Measurements from ENCODE around the gene PTPN11.

- TF ChIP-seq POLR2A (IDR thresholded peaks at IDR 0.05; ENCODE audit: extremely low read depth, insufficient read length), result no peak
- TF ChIP-seq CTCF (IDR thresholded peaks at IDR 0.05; ENCODE audit: low read depth, low read length), result no peak
- no peak for TF ChIP-seq MAX (IDR thresholded peaks at IDR 0.05; ENCODE audit: low read depth, low read length)
- no peak for TF ChIP-seq MYC (IDR thresholded peaks at IDR 0.05; ENCODE audit: low read depth, low read length)
Observed at GRCh38 chr12:112424126-112424525, 5.4 kb downstream of the PTPN11 start.
